ENCODE data around the gene UBE2O. TPM values are rescaled to one million over a fixed set of nuclear protein-coding genes. Genes with fewer than 3 reads are reported as not detected.
A peak's percentile ranks its signal among the peaks of the same experiment; 100 is the strongest.

UBE2O gene
- total RNA-seq, 1 donor from 2014 or later: 25.8 TPM

DNA sequence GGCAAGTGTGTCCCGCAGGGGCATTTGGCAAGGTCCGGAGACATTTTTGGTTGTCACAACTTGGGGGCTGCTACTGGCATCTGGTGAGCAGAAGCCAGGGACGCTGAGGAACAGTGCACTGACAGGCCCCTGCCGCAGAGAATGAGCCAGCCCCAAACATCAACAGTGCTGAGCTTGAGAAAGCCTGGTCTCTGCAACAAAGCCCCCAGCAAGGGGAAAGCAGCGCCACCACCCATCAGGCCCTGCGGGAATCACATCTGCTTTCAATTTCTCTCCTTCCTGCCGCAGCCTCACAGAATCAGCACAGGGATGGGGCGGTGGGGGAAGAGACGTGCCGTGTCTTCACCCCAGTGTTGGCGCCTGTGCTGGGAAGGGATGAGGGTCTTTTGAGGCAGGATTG lies 84.4 kb downstream of the UBE2O start:
- FAIRE-seq: no peak

DNA sequence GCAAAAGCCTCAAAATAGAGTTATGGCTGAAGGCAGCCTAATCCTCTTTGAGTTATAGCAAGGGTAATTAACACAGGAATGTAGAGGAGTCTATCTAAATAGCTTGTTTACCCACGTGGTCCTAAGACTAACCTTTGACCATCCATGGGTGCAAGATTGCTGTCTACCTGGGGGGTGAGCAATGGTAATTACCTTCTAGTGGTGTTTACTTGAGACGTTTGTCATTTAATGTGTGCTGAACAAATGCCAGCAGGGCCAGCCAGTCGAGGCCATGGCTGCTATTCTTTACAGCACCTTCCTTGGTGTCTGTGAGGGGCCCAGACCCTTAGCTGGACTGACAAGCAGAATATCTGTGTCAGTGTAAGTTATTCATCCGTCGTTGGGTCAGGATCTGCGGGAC lies 85.3 kb downstream of the UBE2O start:
- no peak overlapping the region for H3K27ac Mint-ChIP-seq (ENCODE audit: unreplicated experiment)
- no peak overlapping the region for H3K4me3 ChIP-seq (ENCODE audit: insufficient read depth, low read depth, low read length)
- H3K4me1 Mint-ChIP-seq (ENCODE audit: low read depth, unreplicated experiment): peaks cover 14% of the 10 kb centered on the region
- no peaks in the 10 kb centered on the region for H3K36me3 ChIP-seq (ENCODE audit: insufficient read depth, low read length)
- H3K27me3 ChIP-seq (ENCODE audit: insufficient read depth, low read length): no peaks in the 10 kb centered on the region
- H3K36me3 Mint-ChIP-seq (ENCODE audit: low read depth, unreplicated experiment): peaks cover 5% of the 10 kb centered on the region
- H3K27me3 Mint-ChIP-seq (ENCODE audit: low read depth, unreplicated experiment): no peaks in the 10 kb centered on the region
- H3K9me3 Mint-ChIP-seq (ENCODE audit: unreplicated experiment): peaks cover 2% of the 10 kb centered on the region
- TF ChIP-seq, protein P1, sequence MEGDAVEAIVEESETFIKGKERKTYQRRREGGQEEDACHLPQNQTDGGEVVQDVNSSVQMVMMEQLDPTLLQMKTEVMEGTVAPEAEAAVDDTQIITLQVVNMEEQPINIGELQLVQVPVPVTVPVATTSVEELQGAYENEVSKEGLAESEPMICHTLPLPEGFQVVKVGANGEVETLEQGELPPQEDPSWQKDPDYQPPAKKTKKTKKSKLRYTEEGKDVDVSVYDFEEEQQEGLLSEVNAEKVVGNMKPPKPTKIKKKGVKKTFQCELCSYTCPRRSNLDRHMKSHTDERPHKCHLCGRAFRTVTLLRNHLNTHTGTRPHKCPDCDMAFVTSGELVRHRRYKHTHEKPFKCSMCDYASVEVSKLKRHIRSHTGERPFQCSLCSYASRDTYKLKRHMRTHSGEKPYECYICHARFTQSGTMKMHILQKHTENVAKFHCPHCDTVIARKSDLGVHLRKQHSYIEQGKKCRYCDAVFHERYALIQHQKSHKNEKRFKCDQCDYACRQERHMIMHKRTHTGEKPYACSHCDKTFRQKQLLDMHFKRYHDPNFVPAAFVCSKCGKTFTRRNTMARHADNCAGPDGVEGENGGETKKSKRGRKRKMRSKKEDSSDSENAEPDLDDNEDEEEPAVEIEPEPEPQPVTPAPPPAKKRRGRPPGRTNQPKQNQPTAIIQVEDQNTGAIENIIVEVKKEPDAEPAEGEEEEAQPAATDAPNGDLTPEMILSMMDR (IDR thresholded peaks at IDR 0.05; ENCODE audit: insufficient read depth, low read depth, low read length): no peak
- no peak for TF ChIP-seq EZH2 (IDR thresholded peaks at IDR 0.05; ENCODE audit: insufficient read depth, low read length)
- H3K4me1 ChIP-seq (ENCODE audit: insufficient read depth, low read length): peaks cover 41% of the 10 kb centered on the region
- H2AFZ ChIP-seq (ENCODE audit: low read depth, low read length): no peak overlapping the region
- FAIRE-seq (no peak), DNase-seq (ENCODE audit: low read depth) (no peak)
- H4K20me1 ChIP-seq (ENCODE audit: insufficient read depth, low read length): no peaks in the 10 kb centered on the region
- peaks cover 8% of the 10 kb centered on the region for H3K79me2 ChIP-seq (ENCODE audit: insufficient read depth, low read length)
- H3K27ac ChIP-seq (ENCODE audit: low read depth, low read length): peak overlapping the region; percentile 100
- H3K4me2 ChIP-seq (ENCODE audit: low read length): no peak overlapping the region
- H3K9me3 ChIP-seq (ENCODE audit: insufficient read depth, low read depth, low read length): no peaks in the 10 kb centered on the region
- H3K9ac ChIP-seq (ENCODE audit: low read length): no peak overlapping the region
- no peak overlapping the region for H3K4me3 Mint-ChIP-seq (ENCODE audit: unreplicated experiment)

More for the DNA sequence above, 84.4 kb downstream of the UBE2O start:
- no peaks in the 10 kb centered on the region for H3K27me3 Mint-ChIP-seq (ENCODE audit: low read depth, unreplicated experiment)
- H3K9me3 Mint-ChIP-seq (ENCODE audit: unreplicated experiment): peaks cover 2% of the 10 kb centered on the region
- Histone ChIP-seq H3K27me3 (ENCODE audit: insufficient read depth, low read length) (no peaks in the 10 kb centered on the region), H3K4me3 (ENCODE audit: insufficient read depth, low read depth, low read length) (no peak overlapping the region), H2AFZ (ENCODE audit: low read depth, low read length) (peak overlapping the region; percentile 59), H4K20me1 (ENCODE audit: insufficient read depth, low read length) (no peaks in the 10 kb centered on the region), H3K4me2 (ENCODE audit: low read length) (peak overlapping the region; percentile 72), H3K9ac (ENCODE audit: low read length) (peak overlapping the region; percentile 85), H3K9me3 (ENCODE audit: insufficient read depth, low read depth, low read length) (no peaks in the 10 kb centered on the region), H3K36me3 (ENCODE audit: insufficient read depth, low read length) (no peaks in the 10 kb centered on the region), H3K4me1 (ENCODE audit: insufficient read depth, low read length) (peaks cover 48% of the 10 kb centered on the region), H3K79me2 (ENCODE audit: insufficient read depth, low read length) (peaks cover 8% of the 10 kb centered on the region), H3K27ac (ENCODE audit: low read depth, low read length) (peak overlapping the region; percentile 100)
- peaks cover 5% of the 10 kb centered on the region for H3K36me3 Mint-ChIP-seq (ENCODE audit: low read depth, unreplicated experiment)
- TF ChIP-seq, protein P1 (IDR thresholded peaks at IDR 0.05; ENCODE audit: insufficient read depth, low read depth, low read length): no peak
- no peak for TF ChIP-seq EZH2 (IDR thresholded peaks at IDR 0.05; ENCODE audit: insufficient read depth, low read length)
- H3K27ac Mint-ChIP-seq (ENCODE audit: unreplicated experiment): no peak overlapping the region
- peaks cover 14% of the 10 kb centered on the region for H3K4me1 Mint-ChIP-seq (ENCODE audit: low read depth, unreplicated experiment)
- no peak for DNase-seq (ENCODE audit: low read depth)
- H3K4me3 Mint-ChIP-seq (ENCODE audit: unreplicated experiment): no peak overlapping the region

DNA sequence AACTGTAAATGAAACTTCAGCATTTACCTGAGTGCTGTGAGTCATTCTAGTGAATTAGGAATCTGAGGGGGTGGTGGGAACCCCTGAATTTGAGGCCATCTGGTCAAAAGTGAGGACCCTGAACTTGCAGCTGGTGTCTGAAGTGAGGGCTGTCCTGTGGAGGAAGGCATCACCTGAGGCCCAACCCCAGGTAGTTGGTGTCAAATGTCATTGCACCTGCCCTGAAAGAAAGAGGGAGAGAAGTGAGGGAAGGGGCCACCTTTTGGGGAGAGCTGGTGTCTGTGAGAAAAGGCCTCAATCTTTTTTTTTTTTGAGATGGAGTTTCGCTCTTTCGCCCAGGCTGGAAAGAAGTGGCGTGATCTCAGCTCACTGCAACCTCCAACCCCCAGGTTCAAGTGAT lies 86.7 kb downstream of the UBE2O start:
- Histone ChIP-seq H3K27ac (ENCODE audit: low read depth, low read length) (no peak overlapping the region), H3K4me1 (ENCODE audit: insufficient read depth, low read length) (peaks cover 29% of the 10 kb centered on the region), H4K20me1 (ENCODE audit: insufficient read depth, low read length) (no peaks in the 10 kb centered on the region), H3K9ac (ENCODE audit: low read length) (no peak overlapping the region), H2AFZ (ENCODE audit: low read depth, low read length) (no peak overlapping the region), H3K79me2 (ENCODE audit: insufficient read depth, low read length) (peaks cover 8% of the 10 kb centered on the region), H3K4me3 (ENCODE audit: insufficient read depth, low read depth, low read length) (no peak overlapping the region), H3K9me3 (ENCODE audit: insufficient read depth, low read depth, low read length) (no peaks in the 10 kb centered on the region), H3K27me3 (ENCODE audit: insufficient read depth, low read length) (no peaks in the 10 kb centered on the region), H3K36me3 (ENCODE audit: insufficient read depth, low read length) (no peaks in the 10 kb centered on the region), H3K4me2 (ENCODE audit: low read length) (no peak overlapping the region)
- peaks cover 7% of the 10 kb centered on the region for H3K36me3 Mint-ChIP-seq (ENCODE audit: low read depth, unreplicated experiment)
- peaks cover 8% of the 10 kb centered on the region for H3K4me1 Mint-ChIP-seq (ENCODE audit: low read depth, unreplicated experiment)
- FAIRE-seq: no peak
- peaks cover 2% of the 10 kb centered on the region for H3K9me3 Mint-ChIP-seq (ENCODE audit: unreplicated experiment)
- TF ChIP-seq, protein P1 (IDR thresholded peaks at IDR 0.05; ENCODE audit: insufficient read depth, low read depth, low read length): no peak
- no peak for TF ChIP-seq EZH2 (IDR thresholded peaks at IDR 0.05; ENCODE audit: insufficient read depth, low read length)
- peaks cover 2% of the 10 kb centered on the region for H3K27me3 Mint-ChIP-seq (ENCODE audit: low read depth, unreplicated experiment)
- no peak overlapping the region for H3K27ac Mint-ChIP-seq (ENCODE audit: unreplicated experiment)
- no peak overlapping the region for H3K4me3 Mint-ChIP-seq (ENCODE audit: unreplicated experiment)
- no peak for DNase-seq (ENCODE audit: low read depth)
